GM12873 (cell line): Measurements from ENCODE around the gene NR3C2.

Experiments
- TF ChIP-seq, protein P1 (sequence below): IDR thresholded peaks from 2 replicates; pipeline ENCODE4 v1.5.1; 2012; ENCODE audit warnings: low read depth, mild to moderate bottlenecking, moderate library complexity, low read length, control low read depth; ENCODE audit not compliant: insufficient read depth; ENCODE audit errors: missing control alignments

NR3C2 gene

DNA sequence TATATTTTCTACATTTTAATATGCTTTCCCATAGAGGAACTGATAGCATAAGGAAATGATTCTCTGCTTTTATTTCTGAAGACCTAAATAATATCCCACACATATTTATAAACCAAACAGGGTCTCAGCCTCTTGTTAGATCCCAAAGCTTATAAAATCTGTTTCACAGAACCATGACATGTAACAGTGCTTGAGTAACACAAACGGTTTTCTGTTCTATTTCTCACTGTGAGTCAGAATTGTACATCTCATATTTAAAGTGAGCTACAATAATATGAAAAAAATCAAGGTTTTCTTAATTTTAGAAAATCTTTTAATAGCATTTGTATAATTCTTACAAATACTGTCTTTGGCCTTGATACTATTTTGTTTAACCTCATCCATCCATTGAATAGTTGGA, 51.2 kb downstream of the NR3C2 start:
- TF ChIP-seq, protein P1, sequence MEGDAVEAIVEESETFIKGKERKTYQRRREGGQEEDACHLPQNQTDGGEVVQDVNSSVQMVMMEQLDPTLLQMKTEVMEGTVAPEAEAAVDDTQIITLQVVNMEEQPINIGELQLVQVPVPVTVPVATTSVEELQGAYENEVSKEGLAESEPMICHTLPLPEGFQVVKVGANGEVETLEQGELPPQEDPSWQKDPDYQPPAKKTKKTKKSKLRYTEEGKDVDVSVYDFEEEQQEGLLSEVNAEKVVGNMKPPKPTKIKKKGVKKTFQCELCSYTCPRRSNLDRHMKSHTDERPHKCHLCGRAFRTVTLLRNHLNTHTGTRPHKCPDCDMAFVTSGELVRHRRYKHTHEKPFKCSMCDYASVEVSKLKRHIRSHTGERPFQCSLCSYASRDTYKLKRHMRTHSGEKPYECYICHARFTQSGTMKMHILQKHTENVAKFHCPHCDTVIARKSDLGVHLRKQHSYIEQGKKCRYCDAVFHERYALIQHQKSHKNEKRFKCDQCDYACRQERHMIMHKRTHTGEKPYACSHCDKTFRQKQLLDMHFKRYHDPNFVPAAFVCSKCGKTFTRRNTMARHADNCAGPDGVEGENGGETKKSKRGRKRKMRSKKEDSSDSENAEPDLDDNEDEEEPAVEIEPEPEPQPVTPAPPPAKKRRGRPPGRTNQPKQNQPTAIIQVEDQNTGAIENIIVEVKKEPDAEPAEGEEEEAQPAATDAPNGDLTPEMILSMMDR: no peak

GRCh38 chr4:148390311-148390710, 51.9 kb downstream of the NR3C2 start:
- TF ChIP-seq, protein P1: no peak

GRCh38 chr4:148380291-148380690, 61.9 kb downstream of the NR3C2 start:
- TF ChIP-seq, protein P1: no peak

GRCh38 chr4:148376151-148376550, 66.1 kb downstream of the NR3C2 start:
- TF ChIP-seq, protein P1: no peak

- TF ChIP-seq, protein P1: no peak
These were observed 66.6 kb downstream of the NR3C2 start for GRCh38 chr4:148375584-148375983.

DNA sequence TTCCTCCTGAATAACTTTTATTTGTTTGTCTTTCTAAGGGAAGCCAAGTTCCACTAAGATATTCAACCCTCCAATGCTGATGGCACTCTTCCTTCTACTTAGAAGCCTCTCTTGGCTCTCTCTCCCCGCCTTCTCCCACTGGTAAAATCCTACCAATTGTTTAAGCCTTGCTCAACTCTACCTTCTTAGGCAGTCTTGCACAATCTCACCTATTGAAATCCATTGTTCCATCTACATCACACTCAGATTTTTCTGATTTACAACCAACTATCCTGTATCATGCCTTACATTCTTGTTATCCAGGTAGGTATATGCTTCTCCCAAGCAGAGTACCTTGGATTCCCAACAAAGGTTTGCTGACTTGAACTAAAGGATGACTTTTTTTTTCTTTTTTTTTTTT, 69.1 kb downstream of the NR3C2 start:
- TF ChIP-seq, protein P1: no peak

DNA sequence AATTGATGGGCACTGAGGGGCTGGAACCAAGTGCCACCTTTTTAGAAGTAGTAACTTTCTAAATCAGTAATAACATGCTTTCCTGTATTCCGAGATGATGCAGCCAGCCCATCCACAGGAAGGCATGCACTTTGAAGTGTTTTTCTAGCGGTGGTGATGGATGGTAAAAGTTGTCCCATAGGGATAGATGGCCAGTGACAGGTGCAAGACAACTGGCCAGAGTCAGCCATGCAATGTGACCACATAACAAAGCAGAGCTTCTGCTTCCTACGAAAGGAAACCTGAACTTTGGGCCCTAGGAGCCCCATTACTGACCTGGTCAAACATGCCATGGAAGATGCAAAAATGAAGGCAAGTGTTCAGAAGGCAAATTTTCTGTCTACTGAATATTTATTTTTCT, 72.3 kb downstream of the NR3C2 start:
- TF ChIP-seq, protein P1: no peak
